GM12878 (cell line): Measurements from ENCODE around the gene PSMC6. TPM values are rescaled to one million over a fixed set of nuclear protein-coding genes. Genes with fewer than 3 reads are reported as not detected.

Source experiments
- ATAC-seq: fragments of 200-7000 bp; cut with Tn5 transposase; 3 replicates; pipeline ENCODE4 v1.9.1; 2020; ENCODE audit warnings: mild to moderate bottlenecking, moderate library complexity
- BruUV-seq: library from RNA; stranded (reverse); fragments of 400-500 nt; replicated peaks from 2 replicates; lab custom pipeline; 2021; lab: Mats Ljungman, UMichigan
- CTCF ChIA-PET: fragments of 300-600 bp; sonication (Branson Sonifier 250); formaldehyde crosslinking; extraction: SDS; loops from one replicate; lab custom pipeline; 2021; ENCODE audit warnings: inconsistent platforms; lab: Yijun Ruan, JAX
- POLR2A ChIA-PET: fragments of 350-600 bp; formaldehyde crosslinking; extraction: SDS; loops from one replicate; lab custom pipeline; 2021; ENCODE audit warnings: inconsistent platforms; lab: Charles Lee
- RAD21 ChIA-PET: fragments of 300-600 bp; sonication (Branson Sonifier 250); formaldehyde crosslinking; loops from one replicate; lab custom pipeline; 2023; ENCODE audit warnings: antibody characterized with exemption; ENCODE audit not compliant: unreplicated experiment; lab: Charles Lee
- SMC1A ChIA-PET: fragments of 300-600 bp; sonication (Branson Sonifier 250); formaldehyde crosslinking; loops from one replicate; lab custom pipeline; 2023; ENCODE audit not compliant: unreplicated experiment, uncharacterized antibody; lab: Charles Lee
- DNase-seq: peaks from one replicate; pipeline ENCODE4 v3.0.0-alpha.2; 2011; ENCODE audit warnings: low read depth, low spot score
- FAIRE-seq: peaks from 3 replicates; lab custom pipeline; 2011; peaks lifted over from hg19 to GRCh38; lab: Jason Lieb, UNC
- H2AFZ ChIP-seq: 2 replicates; pipeline ENCODE4 v1.6.0; 2011; ENCODE audit warnings: low read depth, low read length, control low read depth; ENCODE audit not compliant: control insufficient read depth
- H3K27ac ChIP-seq: 2 replicates; pipeline ENCODE4 v1.5.1; 2011; ENCODE audit warnings: control low read depth; ENCODE audit not compliant: control insufficient read depth, insufficient read depth
- H3K27me3 ChIP-seq, 2 experiments: replicated peaks in 1 of 2; 2 replicates each; pipeline versions ENCODE4 v1.6.0 to v1.6.1; 2011; ENCODE audit warnings: low read length in 1 of 2; ENCODE audit not compliant: control insufficient read depth in 2 of 2, insufficient read depth in 2 of 2
- H3K36me3 ChIP-seq, 2 experiments: 2 replicates each; pipeline ENCODE4 v1.5.1; 2011; ENCODE audit warnings: low read length in 1 of 2; ENCODE audit not compliant: control insufficient read depth in 2 of 2, insufficient read depth in 2 of 2
- H3K4me1 ChIP-seq: 2 replicates; pipeline ENCODE4 v1.6.1; 2011; ENCODE audit warnings: mild to moderate bottlenecking, low read length, moderate library complexity, mixed read lengths; ENCODE audit not compliant: control insufficient read depth, insufficient read depth
- H3K4me2 ChIP-seq: 2 replicates; pipeline ENCODE4 v1.6.0; 2011; ENCODE audit warnings: control low read depth; ENCODE audit not compliant: control insufficient read depth, insufficient read depth
- H3K4me3 ChIP-seq: fragments of 200-600 bp; sonication (generic); 2 replicates; pipeline ENCODE4 v1.5.1; 2016
- H3K79me2 ChIP-seq: 2 replicates; pipeline ENCODE4 v1.6.0; 2011; ENCODE audit warnings: low read length; ENCODE audit not compliant: control insufficient read depth, insufficient read depth
- H3K9ac ChIP-seq: 2 replicates; pipeline ENCODE4 v1.8.0; 2011; ENCODE audit warnings: low read length, control low read depth, mixed read lengths; ENCODE audit not compliant: control insufficient read depth, insufficient read depth
- H3K9me3 ChIP-seq: replicated peaks from 3 replicates; pipeline ENCODE4 v1.5.1; 2011; ENCODE audit warnings: mild to moderate bottlenecking, low read length; ENCODE audit not compliant: control insufficient read depth, insufficient read depth
- H4K20me1 ChIP-seq: 2 replicates; pipeline ENCODE4 v1.6.0; 2011; ENCODE audit not compliant: control insufficient read depth, insufficient read depth
- RAD21 ChIP-seq: IDR thresholded peaks from 2 replicates; pipeline ENCODE4 v1.6.1; 2011; ENCODE audit warnings: mild to moderate bottlenecking, low read depth, low read length, moderate library complexity; ENCODE audit not compliant: insufficient read depth
- WGBS: methylation state at CpG from one replicate; pipeline ENCODE4 v1.1.6; 2016; ENCODE audit warnings: low lambda C conversion rate; ENCODE audit not compliant: insufficient replicate concordance, insufficient coverage; ENCODE audit errors: missing lambda C conversion rate; 5-methylcytosine and 5-hydroxymethylcytosine counted together
- in situ Hi-C: fragments of 300-500 bp; cut with MboI; formaldehyde crosslinking; loops from 9 replicates; pipeline ENCODE4 v1.14.3; 2018; ENCODE audit warnings: mixed read lengths
- intact Hi-C: fragments of 100-400 bp; cut with micrococcal nuclease; formaldehyde crosslinking; loops from one replicate; pipeline ENCODE4 v1.14.2; 2022; ENCODE audit not compliant: unreplicated experiment
- polyA plus RNA-seq, 11 experiments: library from polyadenylated mRNA; depleted of rRNA in 4 of 11; unstranded in 6 of 11; stranded (reverse) in 5 of 11; fragments of >200 nt; fragmentation: Nextera tagmentation in 4 of 11; fragmentation: Illumina TruSeq in 1 of 11; extraction: Ambion mirVana in 4 of 11; extraction: Trizol in 1 of 11; gene quantifications; 1 replicate in 1 of 11; 2 replicates in 10 of 11; pipeline versions ENCODE4 v1.2.1 to v1.2.3, GENCODE V29; 2011 to 2016; ENCODE audit warnings: inconsistent platforms in 2 of 11, missing spikeins in 2 of 11, low read depth in 1 of 11
- total RNA-seq, 4 experiments: library from RNA; depleted of rRNA in 3 of 4; stranded (reverse); fragments of >200 nt in 3 of 4; fragmentation: Illumina TruSeq in 1 of 4; extraction: Trizol in 1 of 4; gene quantifications; 2 replicates each; pipeline versions ENCODE4 v1.2.1 to v1.2.3, GENCODE V29; 2013 to 2021
- TF ChIP-seq, protein P1 (sequence below): IDR thresholded peaks from 2 replicates; pipeline ENCODE4 v1.6.1; 2012; ENCODE audit warnings: low read depth, low read length, improper control_type of control experiment
- TF ChIP-seq, protein P2 (sequence below), 3 experiments: IDR thresholded peaks in 2 of 3; conservative IDR thresholded peaks in 1 of 3; 2 replicates each; pipeline ENCODE4 v1.5.1; 2011; ENCODE audit warnings: low read depth in 3 of 3, low read length in 3 of 3, mild to moderate bottlenecking in 3 of 3, control low read depth in 2 of 3, moderate library complexity in 2 of 3, inconsistent platforms in 1 of 3, mixed read lengths in 1 of 3; ENCODE audit not compliant: control insufficient read depth in 2 of 3, insufficient read depth in 1 of 3; ENCODE audit errors: extremely low read depth in 1 of 3

PSMC6 gene
- total and polyA plus RNA-seq, 10 of the 15 experiments (the other 5 are each of a cell fraction or from before 2014, with no cell fraction given), result 71.4 to 192 (median 153) TPM

DNA sequence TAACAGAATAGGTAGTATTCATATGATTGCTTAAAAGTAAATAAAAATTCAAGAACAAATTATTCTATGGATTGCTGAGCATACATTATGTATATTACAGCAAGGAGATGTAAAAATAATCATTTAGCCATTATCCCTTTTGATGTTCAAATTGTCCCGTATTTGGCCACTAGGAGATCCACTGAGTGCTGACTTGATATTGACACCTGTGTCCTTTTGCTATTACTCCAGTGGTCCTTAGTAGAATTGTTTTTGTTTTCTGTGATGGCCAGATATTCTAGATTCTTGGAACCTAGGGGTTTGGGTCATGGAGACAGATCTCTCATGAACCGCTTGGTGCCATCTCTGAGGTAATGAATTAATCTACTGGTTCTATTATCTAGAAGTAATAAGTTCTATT lies 28.4 kb upstream of the PSMC6 start:
- SMC1A ChIA-PET, result interaction anchor here (2.2 kb wide), 1 partner anchor 13 kb away, joined by 5 read pairs; no protein-coding TSS in a partner anchor
- no peaks in the 10 kb centered on the region for H3K27me3 ChIP-seq
- H3K36me3 ChIP-seq, result peaks cover 1 to 32% of the 10 kb centered on the region in 2 experiments
- intact Hi-C loops (no loop called here), in situ Hi-C loops (no loop called here)
- TF ChIP-seq, protein P1, sequence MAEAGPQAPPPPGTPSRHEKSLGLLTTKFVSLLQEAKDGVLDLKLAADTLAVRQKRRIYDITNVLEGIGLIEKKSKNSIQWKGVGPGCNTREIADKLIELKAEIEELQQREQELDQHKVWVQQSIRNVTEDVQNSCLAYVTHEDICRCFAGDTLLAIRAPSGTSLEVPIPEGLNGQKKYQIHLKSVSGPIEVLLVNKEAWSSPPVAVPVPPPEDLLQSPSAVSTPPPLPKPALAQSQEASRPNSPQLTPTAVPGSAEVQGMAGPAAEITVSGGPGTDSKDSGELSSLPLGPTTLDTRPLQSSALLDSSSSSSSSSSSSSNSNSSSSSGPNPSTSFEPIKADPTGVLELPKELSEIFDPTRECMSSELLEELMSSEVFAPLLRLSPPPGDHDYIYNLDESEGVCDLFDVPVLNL, result no peak
- peak; percentile 22; the same call in 1 of the 2 replicates for TF ChIP-seq RAD21
- TF ChIP-seq, protein P2, sequence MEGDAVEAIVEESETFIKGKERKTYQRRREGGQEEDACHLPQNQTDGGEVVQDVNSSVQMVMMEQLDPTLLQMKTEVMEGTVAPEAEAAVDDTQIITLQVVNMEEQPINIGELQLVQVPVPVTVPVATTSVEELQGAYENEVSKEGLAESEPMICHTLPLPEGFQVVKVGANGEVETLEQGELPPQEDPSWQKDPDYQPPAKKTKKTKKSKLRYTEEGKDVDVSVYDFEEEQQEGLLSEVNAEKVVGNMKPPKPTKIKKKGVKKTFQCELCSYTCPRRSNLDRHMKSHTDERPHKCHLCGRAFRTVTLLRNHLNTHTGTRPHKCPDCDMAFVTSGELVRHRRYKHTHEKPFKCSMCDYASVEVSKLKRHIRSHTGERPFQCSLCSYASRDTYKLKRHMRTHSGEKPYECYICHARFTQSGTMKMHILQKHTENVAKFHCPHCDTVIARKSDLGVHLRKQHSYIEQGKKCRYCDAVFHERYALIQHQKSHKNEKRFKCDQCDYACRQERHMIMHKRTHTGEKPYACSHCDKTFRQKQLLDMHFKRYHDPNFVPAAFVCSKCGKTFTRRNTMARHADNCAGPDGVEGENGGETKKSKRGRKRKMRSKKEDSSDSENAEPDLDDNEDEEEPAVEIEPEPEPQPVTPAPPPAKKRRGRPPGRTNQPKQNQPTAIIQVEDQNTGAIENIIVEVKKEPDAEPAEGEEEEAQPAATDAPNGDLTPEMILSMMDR (IDR thresholded peaks at IDR 0.05 in 2 of 3, conservative IDR thresholded peaks at IDR 0.05 in 1 of 3; ENCODE audit: control insufficient read depth in 2 of 3, extremely low read depth in 1 of 3, insufficient read depth in 1 of 3, low read depth in 3 of 3, low read length in 3 of 3), result peak in 2 of 3 experiments; percentile 46 to 49; a peak in 5 of 6 replicates
- RAD21 ChIA-PET, result no interaction called here
- no peak overlapping the region for H3K27ac ChIP-seq
- peaks cover 6% of the 10 kb centered on the region for H3K79me2 ChIP-seq
- H2AFZ ChIP-seq, result no peak overlapping the region
- no peaks in the 10 kb centered on the region for H4K20me1 ChIP-seq
- no peaks in the 10 kb centered on the region for H3K4me1 ChIP-seq
- H3K9me3 ChIP-seq, result no peaks in the 10 kb centered on the region
- no peak overlapping the region for H3K4me3 ChIP-seq
- peak; percentile 80 for ATAC-seq
- no peak for DNase-seq
- no peak overlapping the region for H3K4me2 ChIP-seq
- BruUV-seq, result no TSS peak
- H3K9ac ChIP-seq, result no peak overlapping the region
- no peak for FAIRE-seq
- POLR2A ChIA-PET, result no interaction called here
- CTCF ChIA-PET, result no interaction called here
- 92% methylated on average over 2 of the region's 2 CpGs for WGBS
